HepG2 (cell line): ENCODE measurements around the gene HSPA5. TPM values are rescaled to one million over a fixed set of nuclear protein-coding genes. Genes with fewer than 3 reads are reported as not detected.

Source experiments
- BCLAF1 ChIP-seq: fragments of 450-650 bp; IDR thresholded peaks from 2 replicates; pipeline ENCODE4 v1.6.1; 2017; ENCODE audit warnings: mild to moderate bottlenecking
- HMGXB4 ChIP-seq, 2 experiments: sonication (generic) in 1 of 2; formaldehyde crosslinking in 1 of 2; IDR thresholded peaks; 2 replicates each; pipeline versions ENCODE4 v1.4.0 to v1.6.1; 2018 to 2020; ENCODE audit warnings: missing genetic modification reagents in 2 of 2, borderline replicate concordance in 1 of 2, low read depth in 1 of 2, mild to moderate bottlenecking in 1 of 2, missing biosample characterization in 1 of 2
- MLXIP ChIP-seq: sonication (generic); formaldehyde crosslinking; IDR thresholded peaks from 2 replicates; pipeline ENCODE4 v1.9.0; 2021; ENCODE audit warnings: missing genetic modification reagents, borderline replicate concordance
- SMC3 ChIP-seq: IDR thresholded peaks from 2 replicates; pipeline ENCODE4 v1.6.1; 2011; ENCODE audit warnings: low read length, improper control_type of control experiment
- TBX3 ChIP-seq: fragments of 450-650 bp; IDR thresholded peaks from 2 replicates; pipeline ENCODE4 v1.6.1; 2017; ENCODE audit warnings: antibody characterized with exemption, mild to moderate bottlenecking, inconsistent platforms, borderline replicate concordance
- ZBTB38 ChIP-seq: sonication (generic); formaldehyde crosslinking; IDR thresholded peaks from 2 replicates; pipeline ENCODE4 v1.5.1; 2020; ENCODE audit warnings: mild to moderate bottlenecking, missing genetic modification reagents
- ZBTB44 ChIP-seq: sonication (generic); formaldehyde crosslinking; IDR thresholded peaks from 2 replicates; pipeline ENCODE4 v1.4.0; 2020; ENCODE audit warnings: missing genetic modification reagents
- ZNF142 ChIP-seq: sonication (generic); formaldehyde crosslinking; IDR thresholded peaks from 2 replicates; pipeline ENCODE4 v1.4.0; 2020; ENCODE audit warnings: missing genetic modification reagents
- ZNF367 ChIP-seq: sonication (generic); formaldehyde crosslinking; IDR thresholded peaks from 2 replicates; pipeline ENCODE4 v1.4.0; 2020; ENCODE audit warnings: missing genetic modification reagents, borderline replicate concordance
- ZNF451 ChIP-seq: sonication (generic); formaldehyde crosslinking; IDR thresholded peaks from 2 replicates; pipeline ENCODE4 v1.5.0; 2020; ENCODE audit warnings: mild to moderate bottlenecking, missing genetic modification reagents
- ZNF501 ChIP-seq: sonication (generic); formaldehyde crosslinking; IDR thresholded peaks from 2 replicates; pipeline ENCODE4 v1.5.1; 2020; ENCODE audit warnings: mild to moderate bottlenecking, moderate library complexity, missing genetic modification reagents
- ZNF616 ChIP-seq: sonication (generic); formaldehyde crosslinking; IDR thresholded peaks from 2 replicates; pipeline ENCODE4 v1.5.0; 2020; ENCODE audit warnings: low read depth, mild to moderate bottlenecking, missing genetic modification reagents
- polyA plus RNA-seq, 8 experiments: library from polyadenylated mRNA; depleted of rRNA in 3 of 8; stranded (reverse) in 7 of 8; unstranded in 1 of 8; fragments of >200 nt; fragmentation: Illumina TruSeq in 4 of 8; extraction: Trizol in 4 of 8; gene quantifications; 2 replicates each; pipeline versions ENCODE4 v1.2.1 to v1.2.3, GENCODE V29; 2011 to 2016; ENCODE audit warnings: low read depth in 4 of 8, missing spikeins in 1 of 8, mixed read lengths in 1 of 8; ENCODE audit not compliant: insufficient read depth in 1 of 8
- total RNA-seq, 5 experiments: library from RNA; depleted of rRNA; stranded (reverse); fragments of >200 nt; fragmentation: Illumina TruSeq; extraction: Trizol; gene quantifications; 2 replicates each; pipeline ENCODE4 v1.2.3, GENCODE V29; 2016; ENCODE audit warnings: low read depth in 1 of 5

HSPA5 gene
- total and polyA plus RNA-seq, 2 of the 13 experiments (the other 11 are each of a cell fraction or from before 2014, with no cell fraction given), result 201 to 206 TPM

GRCh38 chr9:125200216-125201047, 40.7 kb downstream of the HSPA5 start, which contains the start of gene RABEPK (continued):
- TF ChIP-seq ZNF451 (CRISPR knock-in tag) (0 out of 2 replicates have a peak, but pooled peaks have one; percentile 75), ZBTB38 (CRISPR knock-in tag) (peak; percentile 68), ZNF616 (CRISPR knock-in tag) (0 out of 2 replicates have a peak, but pooled peaks have one; percentile 53), ZBTB44 (CRISPR knock-in tag) (no peak), MLXIP (no peak), TBX3 (no peak), SMC3 (no peak), ZNF142 (no peak), BCLAF1 (no peak), ZNF501 (CRISPR knock-in tag) (peak; percentile 88), HMGXB4 (CRISPR knock-in tag; IDR thresholded peaks at IDR 0.05; ENCODE audit: borderline replicate concordance in 1 of 2, low read depth in 1 of 2) (peak; percentile 45; a peak in 3 of 4 replicates), ZNF367 (no peak)
